Measurements from ENCODE around the gene COL27A1.

COL27A1 gene

DNA sequence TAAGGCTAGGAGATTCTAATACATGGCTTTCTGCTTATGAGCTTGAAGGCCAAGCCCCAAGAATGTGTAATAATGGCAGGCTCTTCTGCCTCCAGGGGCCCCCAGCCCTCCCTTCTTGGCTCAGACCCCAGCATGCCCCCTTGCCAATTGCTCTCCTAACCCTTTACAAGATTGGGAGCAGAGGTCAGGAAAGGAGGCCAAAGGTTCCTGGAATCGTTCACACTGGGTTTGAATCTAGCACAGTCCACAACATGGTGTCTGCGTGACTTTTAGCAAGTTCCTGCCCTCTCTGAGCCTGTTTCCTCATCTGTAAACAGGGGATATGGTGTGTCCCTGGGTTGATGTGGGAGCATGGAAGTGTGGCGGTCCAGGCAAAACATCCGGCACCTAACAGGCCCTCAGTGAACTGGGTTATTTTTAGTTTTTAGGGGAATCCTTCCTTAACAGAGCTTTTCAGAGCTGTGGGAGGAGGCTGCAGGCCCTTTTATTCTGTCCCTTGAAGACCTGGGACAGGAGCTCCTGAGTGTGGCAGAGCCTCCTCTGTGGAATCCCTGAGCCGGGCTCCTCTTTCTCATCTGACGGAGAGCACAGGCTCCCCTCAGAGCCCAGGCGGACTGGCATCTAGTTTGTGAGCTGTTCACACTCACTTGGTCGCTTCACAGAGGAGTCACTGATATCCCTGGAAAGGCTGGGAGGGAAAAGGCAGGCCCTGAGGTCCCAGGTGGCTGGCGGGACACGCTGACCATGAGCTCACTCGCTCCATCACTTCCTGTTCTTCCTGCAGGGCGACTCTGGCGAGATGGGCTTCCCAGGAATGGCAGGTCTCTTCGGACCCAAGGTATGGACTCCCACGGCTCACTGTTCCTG lies 144.2 kb downstream of the COL27A1 start:
- Histone ChIP-seq H3K79me2 (ENCODE audit: insufficient read depth, low read depth) (no peaks in the 10 kb centered on the region), H3K27ac (no peak overlapping the region), H3K4me1 (ENCODE audit: low read depth, poor library complexity, severe bottlenecking) (no peaks in the 10 kb centered on the region), H3K4me2 (no peak overlapping the region), H2AFZ (ENCODE audit: low read depth) (no peak overlapping the region), H3K27me3 (ENCODE audit: insufficient read depth, low read depth) (no peaks in the 10 kb centered on the region), H3K9ac (no peak overlapping the region), H3K36me3 (ENCODE audit: insufficient read depth) (no peaks in the 10 kb centered on the region), H4K20me1 (ENCODE audit: insufficient read depth) (no peaks in the 10 kb centered on the region), H3K4me3 (IDR thresholded peaks at IDR 0.05; ENCODE audit: insufficient read depth, low read depth, low read length) (no peak overlapping the region)
- TF ChIP-seq, protein P1, sequence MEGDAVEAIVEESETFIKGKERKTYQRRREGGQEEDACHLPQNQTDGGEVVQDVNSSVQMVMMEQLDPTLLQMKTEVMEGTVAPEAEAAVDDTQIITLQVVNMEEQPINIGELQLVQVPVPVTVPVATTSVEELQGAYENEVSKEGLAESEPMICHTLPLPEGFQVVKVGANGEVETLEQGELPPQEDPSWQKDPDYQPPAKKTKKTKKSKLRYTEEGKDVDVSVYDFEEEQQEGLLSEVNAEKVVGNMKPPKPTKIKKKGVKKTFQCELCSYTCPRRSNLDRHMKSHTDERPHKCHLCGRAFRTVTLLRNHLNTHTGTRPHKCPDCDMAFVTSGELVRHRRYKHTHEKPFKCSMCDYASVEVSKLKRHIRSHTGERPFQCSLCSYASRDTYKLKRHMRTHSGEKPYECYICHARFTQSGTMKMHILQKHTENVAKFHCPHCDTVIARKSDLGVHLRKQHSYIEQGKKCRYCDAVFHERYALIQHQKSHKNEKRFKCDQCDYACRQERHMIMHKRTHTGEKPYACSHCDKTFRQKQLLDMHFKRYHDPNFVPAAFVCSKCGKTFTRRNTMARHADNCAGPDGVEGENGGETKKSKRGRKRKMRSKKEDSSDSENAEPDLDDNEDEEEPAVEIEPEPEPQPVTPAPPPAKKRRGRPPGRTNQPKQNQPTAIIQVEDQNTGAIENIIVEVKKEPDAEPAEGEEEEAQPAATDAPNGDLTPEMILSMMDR (conservative IDR thresholded peaks at IDR 0.05; ENCODE audit: low read depth, low read length): no peak

DNA sequence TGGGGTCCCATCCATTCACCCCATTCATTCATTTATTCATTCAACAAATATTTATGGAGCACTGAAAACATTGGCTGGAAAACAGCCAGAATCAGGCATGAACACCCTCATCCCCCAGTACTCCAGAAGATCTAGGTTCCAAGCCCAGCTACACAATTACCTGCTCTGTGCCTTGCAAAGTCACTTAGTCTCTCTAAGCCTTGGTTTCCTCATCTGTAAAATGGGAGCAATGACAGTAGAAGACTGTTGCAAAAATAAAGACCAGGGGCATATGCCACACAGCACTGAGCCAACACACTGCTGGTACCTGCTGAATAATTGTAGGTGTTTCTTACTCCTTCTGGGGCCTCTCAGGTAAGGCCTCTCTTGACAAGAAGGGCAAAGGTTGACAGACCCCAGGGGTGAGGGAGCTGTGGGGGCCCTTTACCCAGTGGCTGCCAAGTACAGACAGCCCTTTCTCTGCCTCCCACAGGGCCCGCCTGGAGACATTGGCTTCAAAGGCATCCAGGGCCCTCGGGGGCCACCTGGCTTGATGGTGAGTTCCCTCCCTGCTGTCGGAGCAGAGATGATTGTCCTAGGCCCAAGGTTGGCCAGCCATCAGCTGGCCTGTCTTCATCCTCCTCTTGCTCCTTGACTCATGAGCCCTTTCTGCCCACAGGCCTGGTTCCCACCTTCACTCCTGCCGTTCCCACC lies 145.0 kb downstream of the COL27A1 start:
- no peaks in the 10 kb centered on the region for H3K4me1 ChIP-seq (ENCODE audit: low read depth, poor library complexity, severe bottlenecking)
- no peak overlapping the region for H3K4me2 ChIP-seq
- no peaks in the 10 kb centered on the region for H4K20me1 ChIP-seq (ENCODE audit: insufficient read depth)
- H3K4me3 ChIP-seq (IDR thresholded peaks at IDR 0.05; ENCODE audit: insufficient read depth, low read depth, low read length): no peak overlapping the region
- no peak overlapping the region for H2AFZ ChIP-seq (ENCODE audit: low read depth)
- no peaks in the 10 kb centered on the region for H3K36me3 ChIP-seq (ENCODE audit: insufficient read depth)
- H3K27ac ChIP-seq: no peak overlapping the region
- H3K27me3 ChIP-seq (ENCODE audit: insufficient read depth, low read depth): no peaks in the 10 kb centered on the region
- TF ChIP-seq, protein P1 (conservative IDR thresholded peaks at IDR 0.05; ENCODE audit: low read depth, low read length): no peak
- H3K79me2 ChIP-seq (ENCODE audit: insufficient read depth, low read depth): no peaks in the 10 kb centered on the region
- no peak overlapping the region for H3K9ac ChIP-seq

DNA sequence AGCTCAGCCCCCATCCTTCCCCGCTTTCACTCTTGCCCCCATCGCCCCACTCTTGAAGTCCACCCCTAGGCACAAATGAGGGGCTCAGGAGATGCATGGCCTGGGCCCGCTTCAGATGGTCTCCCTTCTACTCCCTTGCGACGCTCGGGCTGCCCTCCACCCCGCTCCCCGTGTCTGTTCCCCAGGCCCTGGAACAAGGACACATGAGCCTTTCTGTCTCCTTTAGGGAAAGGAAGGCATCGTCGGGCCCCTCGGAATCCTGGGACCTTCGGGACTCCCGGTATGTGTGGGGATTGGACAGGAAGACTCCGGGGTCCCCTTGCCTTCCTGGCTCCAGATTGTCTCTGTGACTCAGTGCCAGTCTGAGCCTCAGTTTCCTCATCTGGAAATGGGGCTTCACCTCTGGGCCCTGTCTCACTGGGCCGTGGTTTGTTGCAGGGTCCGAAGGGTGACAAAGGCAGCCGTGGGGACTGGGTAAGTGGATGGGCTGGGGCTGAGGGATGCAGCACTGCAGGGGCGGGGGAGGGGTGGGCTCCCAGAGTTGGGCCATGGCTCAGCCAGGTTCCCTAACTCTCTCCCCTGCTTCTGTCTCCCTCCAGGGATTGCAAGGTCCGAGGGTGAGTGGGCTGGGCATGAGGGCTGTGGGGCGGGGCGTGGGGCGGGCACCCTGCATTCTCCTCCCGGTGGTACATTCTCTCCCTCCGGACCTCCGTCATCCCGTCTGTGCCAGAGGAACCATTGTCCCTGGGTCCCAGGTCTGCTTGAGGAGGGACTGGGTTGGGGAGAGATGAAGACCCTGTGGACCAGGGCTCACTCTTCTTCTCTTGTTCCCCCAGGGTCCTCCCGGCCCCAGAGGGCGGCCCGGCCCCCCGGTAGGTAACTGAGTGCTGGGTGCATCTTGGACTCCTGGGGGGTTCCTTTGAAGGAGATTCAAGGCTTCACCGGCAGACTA lies 145.8 kb downstream of the COL27A1 start:
- H2AFZ ChIP-seq (ENCODE audit: low read depth): no peak overlapping the region
- H3K79me2 ChIP-seq (ENCODE audit: insufficient read depth, low read depth): no peaks in the 10 kb centered on the region
- no peaks in the 10 kb centered on the region for H3K4me1 ChIP-seq (ENCODE audit: low read depth, poor library complexity, severe bottlenecking)
- H3K27me3 ChIP-seq (ENCODE audit: insufficient read depth, low read depth): no peaks in the 10 kb centered on the region
- H3K36me3 ChIP-seq (ENCODE audit: insufficient read depth): no peaks in the 10 kb centered on the region
- no peak overlapping the region for H3K9ac ChIP-seq
- no peak overlapping the region for H3K4me2 ChIP-seq
- TF ChIP-seq, protein P1 (conservative IDR thresholded peaks at IDR 0.05; ENCODE audit: low read depth, low read length): no peak
- H3K27ac ChIP-seq: no peak overlapping the region
- no peak overlapping the region for H3K4me3 ChIP-seq (IDR thresholded peaks at IDR 0.05; ENCODE audit: insufficient read depth, low read depth, low read length)
- H4K20me1 ChIP-seq (ENCODE audit: insufficient read depth): no peaks in the 10 kb centered on the region

DNA sequence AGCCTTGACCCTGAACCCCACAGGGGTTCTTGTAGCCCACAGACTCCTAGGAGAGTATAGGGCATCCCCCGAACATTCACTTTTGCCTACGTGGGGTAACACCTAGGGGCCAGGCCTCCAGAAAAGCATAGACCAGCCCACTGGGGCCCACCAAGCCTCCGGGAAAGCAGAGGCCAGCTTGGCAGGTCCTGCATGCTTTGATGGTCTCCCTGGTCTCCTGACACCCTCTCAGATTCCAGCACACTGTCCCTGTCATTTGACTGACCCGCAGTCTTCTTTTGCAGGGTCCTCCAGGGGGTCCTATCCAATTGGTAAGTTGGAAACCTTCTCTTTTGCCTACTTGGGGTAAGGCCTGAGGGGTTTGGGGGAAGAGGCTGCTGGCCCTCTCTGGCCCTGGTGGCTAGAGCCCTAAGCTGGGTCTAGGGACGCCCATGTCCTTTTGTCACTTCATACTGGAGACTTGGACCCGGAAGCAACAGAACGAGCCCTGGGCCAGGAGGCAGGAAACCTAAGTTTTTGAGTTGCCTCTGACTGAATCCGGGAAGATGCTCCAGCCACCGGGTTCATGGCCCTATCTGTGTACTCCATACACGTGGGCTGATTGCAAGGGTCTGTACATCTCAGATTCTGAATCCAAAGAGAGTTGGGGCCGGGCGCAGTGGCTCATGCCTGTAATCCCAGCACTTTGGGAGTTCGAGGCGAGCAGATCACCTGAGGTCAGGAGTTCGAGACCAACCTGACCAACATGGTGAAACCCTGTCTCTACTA lies 146.6 kb downstream of the COL27A1 start:
- Histone ChIP-seq H3K36me3 (ENCODE audit: insufficient read depth) (no peaks in the 10 kb centered on the region), H4K20me1 (ENCODE audit: insufficient read depth) (no peaks in the 10 kb centered on the region)
- TF ChIP-seq, protein P1 (conservative IDR thresholded peaks at IDR 0.05; ENCODE audit: low read depth, low read length): no peak

More for the DNA sequence above, 146.6 kb downstream of the COL27A1 start:
- Histone ChIP-seq H3K4me3 (IDR thresholded peaks at IDR 0.05; ENCODE audit: insufficient read depth, low read depth, low read length) (no peak overlapping the region), H3K4me1 (ENCODE audit: low read depth, poor library complexity, severe bottlenecking) (no peaks in the 10 kb centered on the region), H3K79me2 (ENCODE audit: insufficient read depth, low read depth) (no peaks in the 10 kb centered on the region), H3K27me3 (ENCODE audit: insufficient read depth, low read depth) (no peaks in the 10 kb centered on the region), H3K27ac (no peak overlapping the region), H3K4me2 (no peak overlapping the region), H3K9ac (no peak overlapping the region), H2AFZ (ENCODE audit: low read depth) (no peak overlapping the region)

Data from KMS-11 (cell line).